Sigmoid colon (tissue), 7 donors: ENCODE measurements around the gene NTMT1. TPM values are rescaled to one million over a fixed set of nuclear protein-coding genes. Genes with fewer than 3 reads are reported as not detected.

Experiments used
- DNase-seq: peaks from one replicate; pipeline ENCODE4 v3.0.0-alpha.2; 2019
- H3K27ac ChIP-seq, 4 donors: fragments of 200-600 bp; sonication (generic); one replicate each; pipeline ENCODE4 v1.5.1; 2016 to 2019; ENCODE audit warnings: mild to moderate bottlenecking in 1 of 4
- H3K27me3 ChIP-seq, 3 donors: fragments of 200-600 bp; sonication (generic); one replicate each; pipeline ENCODE4 v1.5.1; 2019; ENCODE audit warnings: mild to moderate bottlenecking in 1 of 3
- H3K36me3 ChIP-seq, 4 donors: fragments of 200-600 bp; sonication (generic); one replicate each; pipeline ENCODE4 v1.5.1; 2016 to 2019
- H3K4me1 ChIP-seq, 4 donors: fragments of 200-600 bp; sonication (generic); one replicate each; pipeline ENCODE4 v1.5.1; 2017 to 2019
- H3K4me3 ChIP-seq, 4 donors: fragments of 200-600 bp; sonication (generic); one replicate each; pipeline ENCODE4 v1.5.1; 2017 to 2019; ENCODE audit warnings: mild to moderate bottlenecking in 2 of 4, moderate library complexity in 1 of 4
- H3K9me3 ChIP-seq, 4 donors: fragments of 200-600 bp in 3 of 4; sonication (generic) in 3 of 4; one replicate each; pipeline versions ENCODE4 v1.5.1 to v1.6.1; 2013 to 2019
- EP300 ChIP-seq, 4 donors: sonication (generic); formaldehyde crosslinking; IDR thresholded peaks; one replicate each; pipeline ENCODE4 v1.6.1; 2017; ENCODE audit warnings: antibody characterized with exemption in 4 of 4
- POLR2A ChIP-seq, 2 donors: fragments of 450-650 bp; IDR thresholded peaks; one replicate each; pipeline ENCODE4 v1.6.1; 2016; ENCODE audit warnings: antibody characterized with exemption in 2 of 2, mild to moderate bottlenecking in 2 of 2, moderate library complexity in 2 of 2
- POLR2AphosphoS5 ChIP-seq, 4 donors: sonication (generic); formaldehyde crosslinking; IDR thresholded peaks; one replicate each; pipeline ENCODE4 v1.6.1; 2017; ENCODE audit warnings: antibody characterized with exemption in 4 of 4
- WGBS, 2 donors: extraction: QIAGEN DNeasy Blood & Tissue Kit; methylation state at CpG; one replicate each; pipeline ENCODE4 v1.1.7; 2013; 5-methylcytosine and 5-hydroxymethylcytosine counted together
- intact Hi-C: fragments of 100-400 bp; cut with DNase I; formaldehyde crosslinking; loops from one replicate; pipeline ENCODE4 v1.15.1; 2023
- polyA plus RNA-seq, 3 donors: library from polyadenylated mRNA; stranded (reverse); fragments of 200-250 nt; gene quantifications; one replicate each; pipeline ENCODE4 v1.2.3, GENCODE V29; 2013
- total RNA-seq, 4 donors: library from RNA; depleted of rRNA; stranded (reverse); fragments of >200 nt; gene quantifications; one replicate each; pipeline ENCODE4 v1.1.0, GENCODE V29; 2016
- TF ChIP-seq, protein P1 (sequence below), 4 experiments: fragments of 450-650 bp in 3 of 4; fragments of 200-600 bp in 1 of 4; IDR thresholded peaks; one replicate each; pipeline ENCODE4 v1.5.1; 2016 to 2019; ENCODE audit warnings: antibody characterized with exemption in 4 of 4, mild to moderate bottlenecking in 3 of 4, moderate library complexity in 2 of 4
- donor health status: healthy with polysubstance abuse.
- donor health status: Bipolar disorder and iron deficiency.
- donor health status: healthy.

The NTMT1 gene
- total and polyA plus RNA-seq, 7 donors: 5.8 to 49.3 (median 22.5) TPM

- Histone ChIP-seq H3K4me3 (no peak overlapping the region), H3K36me3 (no peaks in the 10 kb centered on the region), H3K27me3 (peaks cover 15 to 38% (median 23%) of the 10 kb centered on the region in 3 donors), H3K9me3 (no peaks in the 10 kb centered on the region), H3K27ac (no peak overlapping the region), H3K4me1 (peaks cover 0 to 18% (median 15%) of the 10 kb centered on the region in 4 donors)
- 44 to 60% methylated on average over 17 of the region's 17 CpGs for WGBS, 2 donors
- no peak for DNase-seq
- intact Hi-C loops: loop anchor here (5.0 kb wide), 1 partner anchor 43 kb away; no protein-coding TSS in a partner anchor
- no peak for TF ChIP-seq EP300 (IDR thresholded peaks at IDR 0.05)
- TF ChIP-seq, protein P1, sequence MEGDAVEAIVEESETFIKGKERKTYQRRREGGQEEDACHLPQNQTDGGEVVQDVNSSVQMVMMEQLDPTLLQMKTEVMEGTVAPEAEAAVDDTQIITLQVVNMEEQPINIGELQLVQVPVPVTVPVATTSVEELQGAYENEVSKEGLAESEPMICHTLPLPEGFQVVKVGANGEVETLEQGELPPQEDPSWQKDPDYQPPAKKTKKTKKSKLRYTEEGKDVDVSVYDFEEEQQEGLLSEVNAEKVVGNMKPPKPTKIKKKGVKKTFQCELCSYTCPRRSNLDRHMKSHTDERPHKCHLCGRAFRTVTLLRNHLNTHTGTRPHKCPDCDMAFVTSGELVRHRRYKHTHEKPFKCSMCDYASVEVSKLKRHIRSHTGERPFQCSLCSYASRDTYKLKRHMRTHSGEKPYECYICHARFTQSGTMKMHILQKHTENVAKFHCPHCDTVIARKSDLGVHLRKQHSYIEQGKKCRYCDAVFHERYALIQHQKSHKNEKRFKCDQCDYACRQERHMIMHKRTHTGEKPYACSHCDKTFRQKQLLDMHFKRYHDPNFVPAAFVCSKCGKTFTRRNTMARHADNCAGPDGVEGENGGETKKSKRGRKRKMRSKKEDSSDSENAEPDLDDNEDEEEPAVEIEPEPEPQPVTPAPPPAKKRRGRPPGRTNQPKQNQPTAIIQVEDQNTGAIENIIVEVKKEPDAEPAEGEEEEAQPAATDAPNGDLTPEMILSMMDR (IDR thresholded peaks at IDR 0.05): no peak
- TF ChIP-seq POLR2AphosphoS5 (IDR thresholded peaks at IDR 0.05): no peak
- no peak for TF ChIP-seq POLR2A (IDR thresholded peaks at IDR 0.05)
Observed at GRCh38 chr9:129669141-129669718, 43.3 kb downstream of the NTMT1 start.

- TF ChIP-seq, protein P1 (IDR thresholded peaks at IDR 0.05): no peak
- TF ChIP-seq EP300 (IDR thresholded peaks at IDR 0.05) (no peak), POLR2A (IDR thresholded peaks at IDR 0.05) (no peak), POLR2AphosphoS5 (IDR thresholded peaks at IDR 0.05) (no peak)
- WGBS, 2 donors: 84 to 91% methylated on average over 13 of the region's 13 CpGs
- no peak overlapping the region for H3K4me3 ChIP-seq
- H3K27me3 ChIP-seq: peaks cover 14 to 37% (median 25%) of the 10 kb centered on the region in 3 donors
- no peaks in the 10 kb centered on the region for H3K9me3 ChIP-seq
- intact Hi-C loops: loop anchor here (5.0 kb wide), 1 partner anchor 42 kb away; no protein-coding TSS in a partner anchor
- peaks cover 0 to 17% (median 13%) of the 10 kb centered on the region in 4 donors for H3K4me1 ChIP-seq
- DNase-seq: no peak
- H3K27ac ChIP-seq: no peak overlapping the region
- H3K36me3 ChIP-seq: no peaks in the 10 kb centered on the region
Observed at GRCh38 chr9:129669946-129670345, 44.0 kb downstream of the NTMT1 start.

GRCh38 chr9:129671065-129671464, 45.1 kb downstream of the NTMT1 start:
- Histone ChIP-seq H3K27ac (no peak overlapping the region), H3K9me3 (no peaks in the 10 kb centered on the region), H3K4me1 (peaks cover 0 to 12% (median 12%) of the 10 kb centered on the region in 4 donors), H3K36me3 (no peaks in the 10 kb centered on the region), H3K4me3 (no peak overlapping the region), H3K27me3 (peaks cover 7 to 38% (median 26%) of the 10 kb centered on the region in 3 donors)
- 83 to 84% methylated on average over 9 of the region's 9 CpGs for WGBS, 2 donors
- intact Hi-C loops: no loop called here
- DNase-seq: no peak
- TF ChIP-seq, protein P1 (IDR thresholded peaks at IDR 0.05): no peak
- TF ChIP-seq POLR2A (IDR thresholded peaks at IDR 0.05) (no peak), EP300 (IDR thresholded peaks at IDR 0.05) (no peak), POLR2AphosphoS5 (IDR thresholded peaks at IDR 0.05) (no peak)

GRCh38 chr9:129671519-129671918, 45.6 kb downstream of the NTMT1 start:
- DNase-seq: no peak
- 81 to 85% methylated on average over 7 of the region's 7 CpGs for WGBS, 2 donors
- Histone ChIP-seq H3K36me3 (no peaks in the 10 kb centered on the region), H3K9me3 (no peaks in the 10 kb centered on the region), H3K27ac (no peak overlapping the region), H3K4me1 (peaks cover 0 to 8% (median 8%) of the 10 kb centered on the region in 4 donors), H3K27me3 (peaks cover 2 to 38% (median 22%) of the 10 kb centered on the region in 3 donors), H3K4me3 (no peak overlapping the region)
- TF ChIP-seq, protein P1 (IDR thresholded peaks at IDR 0.05): no peak
- TF ChIP-seq POLR2AphosphoS5 (IDR thresholded peaks at IDR 0.05): no peak
- TF ChIP-seq EP300 (IDR thresholded peaks at IDR 0.05): no peak
- no peak for TF ChIP-seq POLR2A (IDR thresholded peaks at IDR 0.05)
- intact Hi-C loops: no loop called here
